Stimulated activated CD4-positive, alpha-beta T cell treated with anti-CD3 and anti-CD28 coated beads, Interleukin-1b, Interleukin-23, amount 100 ng/mL, for 24 hours (primary cell): ENCODE measurements around the gene SRCAP.
"Not testable (repeated sequence)": the region's sequence is repeated elsewhere in the genome, so short reads cannot be mapped to it uniquely, and the experiment has no call there.

Source experiments
- DNase-seq, 4 experiments: peaks; one replicate each; pipeline ENCODE4 v3.0.0-alpha.2; 2020; ENCODE audit warnings: low read depth in 4 of 4, low spot score in 1 of 4

Gene SRCAP

DNA sequence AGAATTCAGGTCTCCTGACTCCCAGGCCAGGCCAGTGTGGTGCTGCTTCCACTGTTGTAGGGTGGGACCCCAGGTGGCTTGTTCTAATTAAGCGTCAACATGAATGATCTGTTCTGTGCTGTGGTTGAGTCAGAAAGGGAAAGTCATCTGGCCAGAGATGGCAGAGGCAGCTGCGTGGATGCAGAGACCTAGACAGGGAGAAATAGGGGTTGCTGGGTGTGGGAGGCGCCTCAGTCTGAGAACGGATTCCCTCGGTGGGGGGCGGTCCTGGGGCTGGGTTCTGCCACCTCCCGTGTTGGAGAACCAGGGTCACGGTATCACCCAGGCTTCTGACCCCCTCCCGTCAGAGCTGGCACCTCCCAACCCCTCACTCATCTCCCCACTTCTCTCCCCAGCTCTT is 35.2 kb upstream of the SRCAP start:
- no peak for DNase-seq

DNA sequence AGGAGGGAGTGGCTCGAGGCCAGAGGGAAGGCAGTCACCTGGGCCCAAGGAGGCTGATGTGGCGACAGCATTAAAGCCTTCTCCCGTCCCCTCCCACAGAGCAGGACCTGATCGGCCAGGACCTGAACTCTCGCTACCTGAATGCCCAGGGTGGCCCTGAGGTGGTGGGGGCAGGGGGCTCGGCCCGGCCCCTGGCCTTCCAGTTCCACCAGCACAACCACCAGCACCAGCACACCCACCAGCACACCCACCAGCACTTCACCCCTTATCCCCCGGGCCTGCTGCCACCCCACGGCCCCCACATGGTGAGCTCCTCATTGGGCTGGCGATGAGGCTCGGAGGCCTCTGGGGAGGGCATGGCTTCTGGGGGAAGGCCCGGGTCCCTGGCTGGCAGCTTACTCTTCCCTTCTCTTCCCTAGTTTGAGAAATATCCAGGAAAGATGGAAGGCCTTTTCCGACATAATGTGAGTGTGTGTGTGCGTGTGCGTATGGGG is 34.3 kb upstream of the SRCAP start:
- no peak for DNase-seq

GRCh38 chr16:30665155-30665829 is 33.7 kb upstream of the SRCAP start:
- DNase-seq, result no peak

DNA sequence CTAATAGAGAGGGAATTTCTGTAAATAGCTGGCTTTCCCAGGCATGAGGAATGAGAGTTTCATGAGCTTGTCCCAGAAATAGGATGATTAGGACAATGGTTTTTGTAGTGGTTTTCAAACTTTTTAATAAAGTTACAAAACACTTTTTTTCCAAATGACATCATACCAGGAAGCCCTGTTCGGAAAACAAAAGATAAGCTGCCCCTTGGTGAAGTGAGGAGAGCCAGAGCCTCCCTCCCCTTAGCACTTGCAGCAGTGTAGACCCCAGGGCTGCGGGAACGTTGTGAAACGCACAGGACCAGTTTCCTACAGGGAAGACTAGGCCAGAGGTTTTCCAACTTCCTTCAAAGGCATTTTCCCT is 33.2 kb upstream of the SRCAP start:
- DNase-seq, result no peak

DNA sequence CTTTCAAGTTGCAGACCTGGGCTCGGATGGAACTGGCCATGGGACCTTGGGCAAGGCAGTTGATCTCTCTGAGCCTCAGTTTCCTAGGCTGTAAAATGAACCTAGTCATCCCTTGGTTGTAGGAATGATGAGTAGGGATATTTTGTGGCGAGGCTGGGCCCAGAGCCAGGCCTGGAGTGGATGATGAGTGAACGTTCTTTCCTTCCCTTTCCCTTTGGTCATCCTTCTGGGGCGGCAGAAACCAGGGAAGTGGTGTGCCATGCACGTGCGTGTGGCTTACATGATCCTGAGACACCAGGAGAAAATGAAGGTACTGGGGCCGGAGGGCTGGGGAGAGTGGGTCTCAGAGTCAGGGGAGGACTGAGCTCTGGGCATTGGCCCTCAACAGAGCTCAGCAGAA is 32.3 kb upstream of the SRCAP start:
- no peak for DNase-seq

- DNase-seq, result no peak
These were observed 31.5 kb upstream of the SRCAP start for GRCh38 chr16:30667361-30667905.

DNA sequence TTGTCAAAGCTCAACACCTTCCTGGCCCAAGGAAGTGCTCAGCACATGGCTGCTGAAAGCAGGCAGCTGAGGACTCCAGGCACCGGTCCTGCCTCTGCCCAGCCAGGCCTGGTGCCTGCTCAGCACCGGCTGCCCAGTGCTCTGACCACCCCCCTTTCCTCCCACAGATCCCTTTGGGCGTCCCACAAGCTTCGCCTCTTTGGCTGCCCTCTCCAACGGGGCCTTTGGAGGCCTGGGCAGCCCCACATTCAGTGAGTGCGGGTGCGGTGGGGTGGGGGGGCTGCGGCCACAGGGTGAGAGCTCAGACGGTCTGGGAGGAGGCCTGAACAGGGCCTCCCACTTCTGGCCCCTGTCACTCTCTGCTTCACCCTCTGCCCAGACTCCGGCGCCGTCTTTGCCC is 30.6 kb upstream of the SRCAP start:
- no peak for DNase-seq

DNA sequence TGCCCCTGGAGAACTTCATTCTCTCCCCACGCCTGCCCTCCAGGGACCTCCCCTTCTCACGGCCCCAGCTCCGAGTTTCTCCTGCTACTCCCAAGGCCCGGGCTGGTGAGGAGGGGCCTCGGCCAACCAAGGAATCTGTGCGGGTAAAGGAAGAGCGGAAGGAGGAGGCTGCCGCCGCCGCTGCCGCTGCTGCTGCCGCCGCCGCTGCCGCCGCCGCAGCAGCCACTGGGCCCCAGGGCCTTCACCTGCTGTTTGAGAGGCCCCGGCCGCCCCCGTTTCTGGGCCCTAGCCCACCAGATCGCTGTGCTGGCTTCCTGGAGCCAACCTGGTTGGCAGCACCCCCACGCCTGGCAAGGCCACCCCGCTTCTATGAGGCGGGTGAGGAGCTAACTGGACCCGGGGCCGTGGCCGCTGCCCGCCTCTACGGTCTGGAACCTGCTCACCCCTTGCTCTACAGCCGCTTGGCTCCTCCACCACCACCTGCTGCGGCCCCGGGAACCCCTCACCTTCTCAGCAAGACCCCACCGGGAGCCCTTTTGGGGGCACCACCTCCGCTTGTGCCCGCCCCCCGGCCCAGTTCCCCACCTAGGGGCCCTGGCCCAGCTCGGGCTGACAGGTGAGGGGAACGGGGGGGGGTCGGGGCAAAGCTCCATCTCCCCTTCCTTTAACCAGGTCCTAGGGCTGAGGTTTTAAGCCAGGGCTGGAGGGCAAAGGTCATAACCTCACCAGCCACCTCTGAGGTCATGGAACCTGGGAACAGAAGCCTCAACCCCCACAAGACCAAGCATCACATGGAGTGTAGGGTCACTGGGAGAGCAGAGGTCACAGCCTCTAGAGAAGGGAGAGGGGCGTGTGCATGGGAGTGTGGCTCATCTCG is 29.7 kb upstream of the SRCAP start:
- no peak for DNase-seq

GRCh38 chr16:30669903-30670824 is 28.8 kb upstream of the SRCAP start:
- no peak for DNase-seq

- no peak for DNase-seq
These were observed 23.8 kb upstream of the SRCAP start for GRCh38 chr16:30675143-30675542.

DNA sequence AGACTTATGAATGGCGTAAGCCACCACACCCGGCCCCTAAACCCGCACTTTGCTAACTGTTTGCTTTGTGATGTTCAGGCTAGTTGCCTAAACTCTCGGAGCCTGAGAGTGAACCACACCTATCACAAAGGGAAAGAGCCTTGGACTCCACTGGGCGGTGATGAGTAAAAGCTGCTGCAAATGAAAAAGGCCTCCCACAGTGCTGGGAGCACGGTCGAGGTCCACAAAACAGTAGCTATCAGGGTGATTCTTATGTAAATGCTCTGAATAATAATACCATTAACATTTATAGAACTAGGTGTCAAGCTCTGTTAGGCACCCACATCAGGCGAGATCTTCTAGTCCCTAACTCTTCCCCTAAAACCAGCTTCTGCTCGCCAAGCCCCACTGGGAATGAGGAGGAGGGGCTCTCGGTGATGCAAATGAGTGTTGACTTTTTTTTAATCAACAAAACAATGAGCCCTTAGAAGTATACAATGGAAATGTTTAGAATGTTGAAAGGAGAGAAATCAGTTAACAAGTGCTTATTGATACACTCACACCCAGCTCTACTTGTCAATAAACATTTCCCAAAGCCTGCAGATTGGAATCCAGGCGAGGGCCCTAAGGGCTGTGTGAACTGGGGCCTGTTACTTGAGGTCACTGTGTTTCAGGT is 20.9 kb upstream of the SRCAP start:
- no peak for DNase-seq

- no peak for DNase-seq
These were observed 20.4 kb upstream of the SRCAP start for GRCh38 chr16:30678586-30678970.

GRCh38 chr16:30680326-30680725 is 18.6 kb upstream of the SRCAP start:
- no peak for DNase-seq

GRCh38 chr16:30688701-30689100 is 10.3 kb upstream of the SRCAP start:
- no peak for DNase-seq

DNA sequence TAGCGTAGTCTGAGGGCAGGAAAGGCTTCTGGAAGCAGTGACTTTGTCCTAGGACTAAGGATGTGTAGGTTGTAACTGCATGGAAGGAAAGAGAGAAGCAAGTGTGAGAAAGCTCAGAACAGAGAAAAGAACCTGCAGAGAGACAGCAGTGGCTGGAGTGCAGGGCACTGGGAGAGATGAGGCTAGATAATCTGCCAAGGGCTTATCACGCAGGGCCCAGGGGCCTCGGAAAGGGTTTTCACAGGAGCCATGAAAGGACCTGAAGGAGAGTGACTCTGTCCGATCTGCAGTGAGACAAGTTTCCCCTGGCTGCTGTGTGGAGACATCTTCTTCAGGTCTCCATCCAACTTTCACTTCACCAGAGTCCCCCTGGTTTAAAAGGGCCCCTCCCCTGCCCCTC is 7.1 kb upstream of the SRCAP start:
- no peak for DNase-seq

- no peak for DNase-seq
These were observed 6.4 kb upstream of the SRCAP start for GRCh38 chr16:30692396-30693064.

DNA sequence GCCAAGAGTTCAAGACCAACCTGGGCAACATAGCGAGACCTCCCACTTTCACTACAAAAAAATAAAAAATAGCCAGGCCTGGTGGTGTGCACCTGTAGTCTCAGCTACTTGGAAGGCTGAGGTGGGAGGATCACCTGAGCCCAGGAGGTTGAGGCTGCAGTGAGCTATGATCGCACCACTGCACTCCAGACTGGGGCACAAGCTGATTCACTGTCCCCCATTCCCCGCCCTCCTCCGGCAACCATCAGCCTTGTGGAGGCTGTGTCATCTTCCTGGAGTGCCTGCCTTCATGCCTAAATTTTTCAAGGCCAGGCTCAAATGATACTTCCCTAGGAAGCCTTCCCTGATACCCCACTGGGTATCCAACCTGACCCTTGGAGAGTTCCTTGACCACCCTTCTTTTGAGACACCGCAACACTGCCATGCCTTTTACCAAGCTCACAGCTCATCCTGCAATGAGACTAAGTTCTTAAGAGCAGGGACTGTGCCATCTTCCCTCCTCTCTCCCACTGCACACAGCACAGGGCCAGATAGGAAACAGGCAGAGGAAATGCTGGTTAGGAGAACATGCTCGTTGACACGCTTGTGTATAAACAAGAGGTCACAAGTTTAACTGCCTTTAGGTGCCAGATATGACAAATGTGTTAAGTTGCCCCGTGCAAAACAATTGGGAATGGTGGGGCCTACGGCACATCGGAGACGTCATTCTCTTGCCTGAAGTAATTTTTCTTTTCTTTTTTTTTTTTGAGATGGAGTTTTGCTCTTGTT is 3.9 kb upstream of the SRCAP start:
- DNase-seq, result no peak

DNA sequence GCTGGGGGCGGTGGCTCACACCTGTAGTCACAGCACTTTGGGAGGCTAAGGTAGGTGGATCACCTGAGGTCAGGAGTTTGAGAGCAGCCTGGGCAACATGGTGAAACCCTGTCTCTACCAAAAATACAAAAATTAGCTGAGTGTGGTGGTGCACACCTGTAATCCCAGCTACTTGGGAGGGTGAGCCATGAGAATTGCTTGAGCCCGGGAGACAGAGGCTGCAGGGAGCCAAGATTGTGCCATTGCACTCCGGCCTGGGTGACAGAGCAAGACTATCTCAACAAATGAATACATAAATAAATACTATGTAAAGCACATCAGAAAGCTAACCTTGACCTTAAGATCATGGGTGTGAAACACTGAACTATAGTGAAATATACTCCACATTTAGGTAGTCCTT is 2.3 kb upstream of the SRCAP start:
- not testable (repeated sequence) for DNase-seq
